ENCODE results near the gene PLEKHO2.

- TF ChIP-seq CTCF (conservative IDR thresholded peaks at IDR 0.05; ENCODE audit: low read length) (no peak), EZH2phosphoT487 (IDR thresholded peaks at IDR 0.05; ENCODE audit: borderline replicate concordance, low read depth, low read length) (no peak)
Observed at GRCh38 chr15:64847448-64847847, 5.7 kb downstream of the PLEKHO2 start.
